Measurements from ENCODE around the gene BRD7. TPM values are rescaled to one million over a fixed set of nuclear protein-coding genes. Genes with fewer than 3 reads are reported as not detected.

The BRD7 gene
- total and polyA plus RNA-seq, 2 of the 4 experiments (the other 2 are of a cell fraction): 24.8 to 29.9 TPM

GRCh38 chr16:50395763-50396710 is 27.2 kb upstream of the BRD7 start (continued):
- TF ChIP-seq SMC3 (IDR thresholded peaks at IDR 0.05; ENCODE audit: low read depth, low read length) (no peak), POLR2A (IDR thresholded peaks at IDR 0.05; ENCODE audit: low read depth, low read length) (no peak)

GRCh38 chr16:50393858-50394802 is 25.3 kb upstream of the BRD7 start:
- H2BK20ac ChIP-seq (ENCODE audit: low read depth, low read length): no peak overlapping the region
- no peak overlapping the region for H4K91ac ChIP-seq (ENCODE audit: insufficient read depth, low read depth, low read length)
- intact Hi-C loops (cut with micrococcal nuclease) (no loop called here), in situ Hi-C loops (cut with MboI; ENCODE audit: low sequenced_read_pairs) (no loop called here), dilution Hi-C loops (cut with HindIII; ENCODE audit: low sequenced_read_pairs, unreplicated experiment) (no loop called here)
- H3K4me1 ChIP-seq (ENCODE audit: control insufficient read depth, insufficient read depth, low read length): no peaks in the 10 kb centered on the region
- no peak overlapping the region for H2AK9ac ChIP-seq (replicated peaks; ENCODE audit: low read depth, low read length, poor library complexity)
- no peaks in the 10 kb centered on the region for H4K20me1 ChIP-seq (ENCODE audit: insufficient read depth, low read length)
- H3K4ac ChIP-seq (ENCODE audit: low read depth, low read length): no peak overlapping the region
- TF ChIP-seq CHD1 (IDR thresholded peaks at IDR 0.05; ENCODE audit: low read depth, low read length) (no peak), RAD21 (IDR thresholded peaks at IDR 0.05; ENCODE audit: low read length) (no peak), MXI1 (IDR thresholded peaks at IDR 0.05; ENCODE audit: borderline replicate concordance, low read depth, low read length) (no peak), BHLHE40 (IDR thresholded peaks at IDR 0.05; ENCODE audit: low read depth, low read length) (no peak), SMC3 (IDR thresholded peaks at IDR 0.05; ENCODE audit: low read depth, low read length) (no peak), RCOR1 (IDR thresholded peaks at IDR 0.05; ENCODE audit: insufficient replicate concordance, low read length) (no peak), MAZ (IDR thresholded peaks at IDR 0.05; ENCODE audit: borderline replicate concordance, low read depth, low read length) (no peak)
- peaks cover 8% of the 10 kb centered on the region for H3K27me3 ChIP-seq (ENCODE audit: control insufficient read depth, insufficient read depth, low read length)
- H3K56ac ChIP-seq (ENCODE audit: extremely low read depth, insufficient read depth, low read length): no peak overlapping the region
- ATAC-seq (ENCODE audit: low read depth) (no peak), DNase-seq (no peak)
- no peak overlapping the region for H3K23ac ChIP-seq (ENCODE audit: low read depth, low read length)
- no peaks in the 10 kb centered on the region for H3K79me1 ChIP-seq (ENCODE audit: low read depth in 1 of 2, low read length in 2 of 2)
- H2AFZ ChIP-seq (replicated peaks; ENCODE audit: low read length, poor library complexity): no peak overlapping the region
- no peaks in the 10 kb centered on the region for H3K9me3 ChIP-seq (ENCODE audit: control insufficient read depth, insufficient read depth, low read length)
- no peak overlapping the region for H3K18ac ChIP-seq (ENCODE audit: low read depth, low read length)
- H3K9me1 ChIP-seq (ENCODE audit: insufficient read depth, low read length): no peaks in the 10 kb centered on the region
- H2BK15ac ChIP-seq (ENCODE audit: low read depth, low read length): no peak overlapping the region
- H3K36me3 ChIP-seq (ENCODE audit: control insufficient read depth, insufficient read depth, low read length): no peaks in the 10 kb centered on the region
- H2BK5ac ChIP-seq (ENCODE audit: low read depth, low read length, poor library complexity, severe bottlenecking): no peak overlapping the region
- no peak overlapping the region for H3K9ac ChIP-seq (ENCODE audit: low read depth, low read length)
- ChIA-PET CTCF (interaction anchor here (0.6 kb wide), 1 partner anchor 505 kb away, joined by 4 read pairs; no protein-coding TSS in a partner anchor), POLR2A (ENCODE audit: unreplicated experiment) (no interaction called here)
- H3K4me2 ChIP-seq (ENCODE audit: low read depth, low read length): no peak overlapping the region
- H3K14ac ChIP-seq (replicated peaks; ENCODE audit: low read depth, low read length): no peak overlapping the region
- H4K5ac ChIP-seq (ENCODE audit: low read depth, low read length): no peak overlapping the region
- no peak overlapping the region for H3K27ac ChIP-seq (ENCODE audit: insufficient read depth, low read length)
- no peak overlapping the region for H4K8ac ChIP-seq (ENCODE audit: low read depth in 2 of 2, low read length in 2 of 2)
- no peak overlapping the region for H3K4me3 ChIP-seq (ENCODE audit: insufficient read depth, low read depth, low read length)
- BruUV-seq (replicated peaks): no TSS peak
- H2BK120ac ChIP-seq (ENCODE audit: low read depth, low read length): no peak overlapping the region
- H2AK5ac ChIP-seq (ENCODE audit: low read depth, low read length): no peak overlapping the region
- WGBS, 2 experiments (ENCODE audit: extremely low coverage in 2 of 2, insufficient read length in 1 of 2): no CpG with 5 or more reads among the region's 6 CpGs

Data from IMR-90 (cell line).